ENCODE results near the gene SCN4B.

The SCN4B gene

DNA sequence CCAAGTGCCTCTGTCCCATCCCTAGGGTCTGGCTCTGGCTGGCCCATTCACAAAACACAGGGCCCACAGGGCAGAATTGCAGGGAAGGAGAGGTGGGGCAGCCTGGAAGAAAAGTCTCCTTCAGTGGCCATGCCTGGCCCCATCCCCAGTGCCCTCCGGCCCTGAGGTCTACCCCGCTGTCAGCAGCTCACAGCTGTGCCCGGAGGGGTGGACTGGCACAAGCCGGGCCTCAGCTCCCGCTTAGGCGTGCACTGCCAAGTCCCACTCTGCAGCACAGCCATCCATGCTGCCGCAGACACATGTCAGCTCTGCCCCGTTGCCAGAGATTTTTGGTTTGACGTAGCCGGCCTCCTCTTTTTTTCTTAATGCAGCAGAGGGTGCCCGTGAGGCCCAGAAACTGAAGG lies 27.7 kb upstream of the SCN4B start:
- no peak overlapping the region for H3K4me3 ChIP-seq (ENCODE audit: low read length)

DNA sequence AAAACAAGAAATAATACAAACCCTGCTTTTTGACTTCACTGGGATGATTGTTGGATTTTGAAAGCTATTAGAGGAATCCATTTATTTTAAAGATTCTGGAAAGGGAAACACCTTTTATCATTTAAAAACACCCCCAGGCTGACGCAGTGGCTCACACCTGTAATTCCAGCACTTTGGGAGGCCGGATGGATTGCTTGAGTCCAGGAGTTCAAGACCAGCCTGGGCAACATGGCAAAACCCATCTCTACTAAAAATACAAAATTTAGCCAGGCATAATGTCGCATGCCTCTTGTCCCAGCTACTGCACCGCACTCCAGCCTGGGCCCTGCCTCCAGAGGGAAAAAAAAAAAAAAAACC lies 24.1 kb upstream of the SCN4B start:
- TF ChIP-seq ZNF274 (IDR thresholded peaks at IDR 0.05; ENCODE audit: low read depth, low read length): no peak
- no peak overlapping the region for H3K4me3 ChIP-seq (ENCODE audit: low read length)

More for the DNA sequence above, 27.7 kb upstream of the SCN4B start:
- TF ChIP-seq ZNF274 (IDR thresholded peaks at IDR 0.05; ENCODE audit: low read depth, low read length): no peak

DNA sequence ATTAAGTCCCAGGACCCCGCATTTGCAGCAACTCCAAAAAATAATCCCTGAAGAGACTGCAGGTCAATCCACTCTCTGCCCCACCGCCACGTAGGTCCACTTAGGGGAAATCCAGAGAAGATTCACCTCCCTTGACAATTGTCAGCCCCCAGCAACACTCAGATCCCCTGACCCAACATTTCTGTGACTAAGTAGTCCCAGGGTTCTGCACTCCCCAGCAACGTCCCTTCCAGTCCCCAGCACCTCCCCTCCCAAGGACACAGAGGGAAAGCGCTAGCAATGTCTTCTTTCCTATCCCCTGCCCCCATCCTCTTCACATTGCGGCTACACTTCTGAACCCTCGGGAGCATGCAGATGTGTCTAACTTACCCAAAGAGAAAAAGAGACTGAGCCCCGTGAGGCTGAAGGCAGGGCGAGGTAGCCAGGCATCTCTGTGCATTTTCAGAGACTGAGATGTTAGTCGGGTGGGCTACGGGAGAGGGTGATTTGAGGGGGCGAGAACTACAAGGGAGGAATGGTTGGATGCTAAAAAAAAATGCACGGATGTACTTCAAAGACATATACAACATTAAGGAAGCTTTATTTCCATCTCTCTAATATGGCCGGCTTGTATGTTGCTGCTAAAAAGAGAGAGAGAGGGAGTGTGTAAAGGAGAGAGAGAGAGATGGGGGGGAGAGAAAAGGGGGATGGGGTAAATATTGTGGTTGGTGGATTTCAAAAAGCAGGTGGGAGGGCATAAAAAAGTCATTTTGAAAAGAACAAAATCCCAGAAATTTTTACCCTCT lies 23.6 kb upstream of the SCN4B start, which contains the start of gene SCN2B:
TSS of gene SCN2B (minus strand) at position 647 of the 785 bp plus-strand sequence. CDS start at position 439, 208 bp downstream.
- no peak within 1 kb of the TSS for H3K4me3 ChIP-seq (ENCODE audit: low read length)
- no peak for TF ChIP-seq ZNF274 (IDR thresholded peaks at IDR 0.05; ENCODE audit: low read depth, low read length)

DNA sequence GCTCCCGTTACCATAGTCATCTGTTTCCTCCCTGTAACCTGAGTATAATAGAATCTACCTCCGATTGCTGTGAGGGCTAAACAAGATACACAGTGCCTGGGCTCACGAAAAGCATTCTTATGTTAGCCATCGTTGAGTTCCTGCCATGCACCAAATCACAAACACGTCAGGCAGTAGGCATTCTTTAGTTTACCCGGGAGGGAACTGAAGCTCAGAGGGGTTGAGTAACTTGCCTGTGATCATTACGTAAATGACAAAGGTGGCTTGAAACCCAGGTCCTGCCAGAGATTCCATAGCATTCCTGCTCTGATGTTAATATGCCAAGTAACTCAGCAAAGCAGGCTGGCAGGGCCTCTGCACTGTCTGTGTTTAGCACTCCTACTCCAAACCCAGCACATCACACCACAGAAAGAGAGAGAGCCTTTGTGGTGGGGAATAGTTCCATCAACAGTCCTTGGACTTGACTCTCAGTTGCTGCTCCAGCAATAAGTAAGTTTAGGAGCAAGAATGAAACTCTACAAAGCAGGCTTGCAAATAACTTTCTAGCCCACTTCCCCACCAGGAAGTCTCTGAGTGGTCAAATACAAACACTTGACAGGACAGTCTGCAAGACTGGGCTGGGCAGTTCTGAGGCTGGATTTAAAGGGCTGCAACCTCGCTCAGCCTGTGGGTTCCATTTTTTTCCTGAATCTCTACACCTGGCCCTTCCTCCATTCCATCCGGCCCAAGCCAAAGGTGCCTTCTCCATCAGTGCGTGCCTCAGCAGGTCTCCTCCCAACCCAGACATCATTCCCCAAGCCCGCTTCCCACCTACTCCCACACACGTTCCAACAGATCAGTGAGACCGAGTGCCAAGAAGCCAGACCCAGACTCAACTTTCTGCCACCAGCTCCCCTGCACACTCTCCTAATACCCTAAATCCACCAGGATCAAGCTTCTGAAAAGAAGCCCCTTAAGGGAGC lies 22.7 kb upstream of the SCN4B start:
- no peak for TF ChIP-seq ZNF274 (IDR thresholded peaks at IDR 0.05; ENCODE audit: low read depth, low read length)
- H3K4me3 ChIP-seq (ENCODE audit: low read length): no peak overlapping the region

DNA sequence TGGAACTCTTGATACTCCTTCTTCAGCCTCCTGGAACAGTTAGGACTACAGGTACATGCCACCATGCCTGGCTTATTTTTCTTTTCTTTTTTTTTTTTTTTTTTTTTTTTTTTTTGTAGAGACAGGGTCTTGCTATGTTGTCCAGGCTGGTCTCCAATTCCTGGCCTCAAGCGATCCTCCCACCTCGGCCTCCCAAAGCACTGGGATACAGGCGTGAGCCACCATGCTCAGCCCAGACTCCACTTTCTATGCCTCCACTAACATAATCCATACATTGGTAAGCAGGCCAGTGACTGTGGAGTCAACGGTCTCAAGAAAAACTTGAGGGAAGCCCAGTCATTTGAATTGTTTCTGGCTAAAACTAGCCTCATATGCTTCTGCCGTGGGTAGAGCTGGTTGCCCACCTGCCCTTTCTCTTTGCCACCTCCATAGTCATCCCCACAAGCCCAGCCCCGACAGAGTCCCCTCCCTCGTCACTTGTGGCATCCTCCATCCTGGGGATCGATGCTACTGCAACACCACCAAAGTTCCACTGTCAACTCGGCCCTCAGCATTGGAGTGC lies 21.5 kb upstream of the SCN4B start:
- no peak overlapping the region for H3K4me3 ChIP-seq (ENCODE audit: low read length)
- TF ChIP-seq ZNF274 (IDR thresholded peaks at IDR 0.05; ENCODE audit: low read depth, low read length): no peak

DNA sequence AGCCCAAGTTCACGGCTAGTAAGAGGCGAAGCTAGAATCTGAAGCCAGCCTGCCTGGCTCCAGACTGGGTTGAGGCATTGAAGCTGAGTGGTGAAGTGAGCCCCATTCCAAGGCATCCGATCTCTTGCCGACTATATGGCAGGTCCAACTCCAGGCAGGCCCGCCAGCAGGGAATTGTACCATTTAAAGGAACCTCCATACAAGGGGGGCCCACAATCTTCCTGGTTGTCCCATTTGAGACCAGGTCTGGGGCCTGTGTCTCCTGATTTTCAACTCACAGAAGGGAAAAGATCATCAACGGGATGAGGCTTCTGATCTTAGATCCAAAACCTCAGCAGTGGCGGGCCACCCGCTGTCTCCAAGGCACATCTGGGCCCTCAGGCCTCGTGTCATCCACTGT lies 19.7 kb upstream of the SCN4B start:
- no peak for TF ChIP-seq ZNF274 (IDR thresholded peaks at IDR 0.05; ENCODE audit: low read depth, low read length)
- H3K4me3 ChIP-seq (ENCODE audit: low read length): no peak overlapping the region

DNA sequence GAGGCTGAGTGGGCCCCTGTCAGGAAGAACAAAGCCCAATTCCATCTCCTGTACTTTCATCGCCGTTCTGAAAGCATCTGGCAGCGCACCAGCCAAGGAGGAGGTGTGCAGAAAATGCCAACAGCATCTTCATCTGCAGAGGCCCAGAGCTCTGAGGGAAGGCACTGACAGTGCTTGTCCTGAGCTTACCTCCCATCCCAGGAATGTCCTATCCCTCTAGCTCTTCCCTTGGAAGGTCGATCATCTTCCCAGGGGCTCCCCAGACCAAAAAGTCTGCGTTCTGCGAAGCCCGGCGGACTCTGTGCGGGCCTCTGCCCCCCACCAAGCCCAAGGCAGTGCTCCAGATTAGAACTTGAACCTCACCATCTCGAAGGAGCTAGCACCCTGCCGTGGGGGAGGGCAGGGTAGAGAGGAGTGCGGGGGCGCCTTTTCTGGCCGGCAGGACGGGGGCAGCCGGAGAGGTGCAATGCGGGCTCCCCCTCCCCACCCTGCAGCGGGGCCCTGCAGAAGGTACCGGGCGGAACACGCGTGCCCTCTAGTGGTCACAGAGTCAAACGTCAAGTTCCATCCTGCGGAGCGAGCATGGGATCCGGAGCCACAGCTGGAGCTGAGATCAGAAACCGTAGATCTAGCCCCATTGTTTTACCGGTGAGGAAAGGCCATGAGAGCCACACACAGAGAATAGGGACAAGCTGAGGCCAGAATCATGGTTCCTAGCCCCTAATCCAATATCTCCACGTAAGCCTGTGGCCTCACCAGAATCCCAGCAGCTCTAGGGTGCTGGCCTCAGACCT lies 18.8 kb upstream of the SCN4B start:
- no peak for TF ChIP-seq ZNF274 (IDR thresholded peaks at IDR 0.05; ENCODE audit: low read depth, low read length)
- H3K4me3 ChIP-seq (ENCODE audit: low read length): no peak overlapping the region

DNA sequence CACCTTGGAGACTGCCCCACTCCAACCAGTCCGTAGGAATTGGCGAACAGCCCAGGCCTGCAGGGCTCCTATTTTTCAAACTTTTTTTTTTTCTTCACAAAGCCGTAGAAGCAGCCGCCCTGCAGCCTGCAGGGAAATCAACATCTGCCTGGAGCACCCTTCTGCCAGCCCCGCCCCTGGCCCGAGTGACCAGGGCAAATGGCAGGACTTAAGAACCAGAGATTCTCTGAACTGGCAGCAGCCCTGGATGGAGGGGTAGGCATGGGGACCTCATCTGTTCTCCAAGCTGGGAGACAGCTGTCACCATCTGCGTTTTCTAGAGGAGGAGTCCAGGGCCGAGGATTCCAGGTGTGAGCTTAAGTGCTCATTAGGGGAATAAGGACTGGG lies 18.3 kb upstream of the SCN4B start:
- H3K4me3 ChIP-seq (ENCODE audit: low read length): no peak overlapping the region
- no peak for TF ChIP-seq ZNF274 (IDR thresholded peaks at IDR 0.05; ENCODE audit: low read depth, low read length)

DNA sequence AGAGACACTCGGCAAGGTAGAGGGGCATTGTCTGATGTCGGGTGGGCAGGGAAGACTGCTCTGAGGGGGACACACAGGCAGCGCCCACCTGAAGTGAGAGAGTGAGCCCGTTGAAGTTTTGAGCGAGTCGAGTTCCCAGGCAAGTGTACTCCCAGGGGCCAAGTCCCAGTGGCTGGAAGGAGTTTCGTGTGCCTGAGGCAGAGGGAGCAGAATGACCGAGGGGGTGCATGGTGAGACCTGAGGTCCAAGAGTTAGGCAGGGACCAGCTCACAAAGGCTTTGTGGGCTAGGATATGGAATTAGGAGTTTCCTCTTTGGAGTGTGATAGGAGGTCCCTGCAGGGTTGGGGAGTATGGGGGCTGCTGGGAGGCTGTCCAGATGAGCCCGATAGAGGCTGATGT lies 17.6 kb upstream of the SCN4B start:
- H3K4me3 ChIP-seq (ENCODE audit: low read length): no peak overlapping the region
- no peak for TF ChIP-seq ZNF274 (IDR thresholded peaks at IDR 0.05; ENCODE audit: low read depth, low read length)

DNA sequence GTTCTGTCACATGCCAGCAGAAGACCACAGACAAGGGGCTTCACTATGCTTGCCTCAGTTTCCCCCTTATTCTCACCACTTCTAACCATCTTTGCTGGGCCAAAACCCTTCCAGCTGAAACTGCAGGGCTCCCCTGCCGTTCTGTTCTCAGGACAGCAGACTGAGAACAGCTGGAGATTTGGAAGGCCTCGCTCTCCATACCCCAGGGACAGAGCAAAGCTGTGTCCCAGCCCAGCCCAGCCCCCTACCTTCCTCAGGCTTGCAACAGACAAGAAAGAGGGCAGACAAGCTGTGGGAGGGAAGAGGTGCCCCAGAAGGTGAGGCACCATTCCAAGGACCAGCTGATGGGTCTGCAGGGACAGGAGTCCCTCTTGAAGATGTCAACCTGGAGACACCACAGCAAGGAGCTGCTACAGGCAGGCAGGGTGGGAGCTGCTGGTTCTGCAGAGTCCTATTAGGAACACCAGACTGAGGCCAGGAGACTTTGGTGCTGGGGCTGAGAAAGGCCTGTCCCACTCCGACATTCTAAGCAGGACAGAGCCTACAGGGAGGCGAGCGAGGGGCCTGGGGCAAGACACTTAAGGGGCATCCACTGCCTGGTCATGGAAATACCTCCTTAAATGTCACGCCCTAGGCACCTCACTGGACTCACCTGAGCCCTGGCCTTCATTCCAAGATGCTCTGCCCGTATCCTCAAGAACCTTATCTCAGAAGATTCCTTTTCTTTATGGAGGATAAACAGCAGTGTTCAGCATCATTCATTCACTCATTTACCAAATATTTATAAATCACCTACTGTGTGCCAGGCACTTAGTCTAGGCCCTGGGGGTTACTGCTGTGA lies 16.9 kb upstream of the SCN4B start:
- no peak for TF ChIP-seq ZNF274 (IDR thresholded peaks at IDR 0.05; ENCODE audit: low read depth, low read length)
- no peak overlapping the region for H3K4me3 ChIP-seq (ENCODE audit: low read length)

DNA sequence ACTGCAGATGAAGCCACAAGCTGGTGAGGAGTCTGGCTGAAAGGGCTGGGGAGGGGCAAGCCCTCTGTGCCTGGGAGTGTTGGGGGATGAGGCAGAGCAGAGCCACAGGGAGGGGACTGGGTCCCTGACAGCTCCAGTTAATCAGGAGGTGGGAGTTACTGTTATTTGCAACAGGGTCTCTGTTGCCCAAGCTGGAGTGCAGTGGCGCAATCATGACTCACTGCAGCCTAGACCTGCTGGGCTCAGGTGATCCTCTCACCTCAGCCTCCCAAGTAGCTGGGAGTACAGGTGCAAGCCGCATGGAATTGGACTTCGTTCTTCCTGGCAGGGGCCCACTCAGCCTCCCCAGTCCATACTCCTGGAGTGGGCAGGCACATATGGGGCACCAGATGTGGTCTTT lies 16.1 kb upstream of the SCN4B start:
- H3K4me3 ChIP-seq (ENCODE audit: low read length): no peak overlapping the region
- TF ChIP-seq ZNF274 (IDR thresholded peaks at IDR 0.05; ENCODE audit: low read depth, low read length): no peak

DNA sequence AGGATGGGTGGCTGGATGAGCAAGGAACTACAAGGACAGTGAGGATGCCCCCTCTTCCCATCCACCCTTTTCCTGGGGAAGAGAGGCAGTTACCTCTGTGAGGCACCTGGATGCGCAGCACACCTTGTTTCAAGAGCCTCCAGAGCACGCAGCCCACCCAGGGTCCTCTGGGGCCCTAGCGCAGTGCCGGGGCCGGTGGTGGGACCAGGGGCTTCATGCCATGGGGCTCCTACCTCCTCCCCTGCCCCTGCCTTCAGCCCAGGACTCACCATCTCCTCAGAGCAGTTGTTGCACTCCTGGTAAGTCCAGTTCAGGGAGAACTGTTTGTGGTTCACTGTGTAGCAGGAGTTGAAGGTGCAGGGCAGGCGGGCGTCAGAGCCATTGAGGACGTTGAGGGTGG lies 15.7 kb upstream of the SCN4B start:
- no peak for TF ChIP-seq ZNF274 (IDR thresholded peaks at IDR 0.05; ENCODE audit: low read depth, low read length)
- H3K4me3 ChIP-seq (ENCODE audit: low read length): no peak overlapping the region

DNA sequence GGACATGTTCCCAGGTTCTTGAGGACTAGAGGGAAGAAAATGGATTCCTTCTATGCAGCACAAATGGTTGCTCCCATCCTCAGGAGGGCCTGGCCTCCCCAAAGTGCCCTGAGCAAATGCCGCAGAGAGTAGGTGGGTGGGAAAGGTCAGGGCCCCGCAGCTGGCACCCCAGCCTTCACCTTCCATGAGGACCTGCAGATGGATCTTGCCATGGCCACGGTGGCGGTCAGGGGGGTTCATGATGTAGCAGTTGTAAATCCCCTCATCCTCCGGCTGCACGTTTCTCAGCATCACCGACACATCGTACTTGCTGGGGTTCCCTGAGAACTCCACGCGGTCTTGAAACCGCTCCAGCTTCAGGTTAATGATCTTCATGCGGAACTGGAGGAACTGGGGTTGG lies 15.3 kb upstream of the SCN4B start:
- TF ChIP-seq ZNF274 (IDR thresholded peaks at IDR 0.05; ENCODE audit: low read depth, low read length): no peak
- no peak overlapping the region for H3K4me3 ChIP-seq (ENCODE audit: low read length)
